Activated CD4-positive, alpha-beta T cell treated with anti-CD3 and anti-CD28 coated beads, Interleukin-2, amount 50 U/mL, for 16 hours (primary cell): Measurements from ENCODE around the gene ABCC1.
"Not testable (repeated sequence)": the region's sequence is repeated elsewhere in the genome, so short reads cannot be mapped to it uniquely, and the experiment has no call there.

Source experiments
- DNase-seq: peaks from one replicate; pipeline ENCODE4 v3.0.0-alpha.2; 2020

Gene ABCC1

DNA sequence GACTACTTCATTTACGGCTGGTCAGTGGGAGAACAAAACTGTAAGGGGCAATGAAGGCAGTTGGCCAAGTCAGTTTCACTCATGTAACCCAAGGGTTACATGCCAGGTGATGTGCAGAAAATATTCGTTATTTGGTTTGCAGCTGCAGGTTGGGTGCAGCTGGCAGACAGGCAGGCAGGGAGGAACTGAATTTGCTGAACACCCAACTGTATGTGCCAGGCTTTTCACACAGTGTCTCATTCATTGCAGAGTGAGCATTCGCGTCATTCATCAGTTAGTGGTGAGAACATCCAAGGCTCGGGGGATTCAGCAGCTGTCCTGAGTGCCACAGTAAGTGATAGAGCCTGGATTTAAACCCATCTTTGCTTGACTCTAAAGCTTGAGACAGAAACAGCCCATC, 214.2 kb downstream of the ABCC1 start:
- no peak for DNase-seq

DNA sequence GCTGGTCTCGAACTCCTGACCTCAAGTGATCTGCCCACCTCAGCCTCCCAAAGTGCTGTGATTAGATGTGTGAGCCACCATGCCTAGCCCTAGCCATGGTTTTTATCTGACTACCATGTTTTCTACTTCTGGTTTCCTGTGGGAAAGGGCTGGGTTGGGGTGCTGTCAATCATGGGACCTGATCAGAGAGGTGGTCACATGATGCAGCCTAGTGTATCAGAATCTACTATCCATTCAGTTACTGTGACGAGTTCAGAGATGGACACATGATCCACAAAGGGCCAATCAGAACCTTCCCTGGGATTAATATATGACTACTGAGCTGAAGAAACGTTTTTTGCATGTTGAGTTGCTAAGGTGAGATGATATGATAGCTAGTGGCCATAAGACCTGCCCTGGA, 214.8 kb downstream of the ABCC1 start:
- no peak for DNase-seq

DNA sequence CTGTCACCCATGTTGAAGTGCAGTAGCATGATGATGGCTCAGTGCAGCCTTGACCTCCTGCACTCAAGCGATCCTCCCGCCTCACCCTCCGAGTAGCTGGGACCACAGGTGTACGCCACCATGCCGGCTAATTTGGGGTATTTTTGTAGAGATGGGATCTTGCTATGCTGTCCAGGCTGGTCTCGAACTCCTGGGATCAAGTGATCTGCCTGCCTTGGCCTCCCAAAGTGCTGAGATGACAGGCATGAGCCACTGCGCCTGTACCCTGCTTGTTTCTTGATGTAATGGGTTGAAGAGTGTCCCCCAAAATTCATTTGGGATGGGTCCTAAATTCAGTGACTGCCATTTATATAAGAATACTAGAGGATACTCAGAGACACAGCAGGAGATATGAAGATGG, 216.7 kb downstream of the ABCC1 start:
- no peak for DNase-seq

DNA sequence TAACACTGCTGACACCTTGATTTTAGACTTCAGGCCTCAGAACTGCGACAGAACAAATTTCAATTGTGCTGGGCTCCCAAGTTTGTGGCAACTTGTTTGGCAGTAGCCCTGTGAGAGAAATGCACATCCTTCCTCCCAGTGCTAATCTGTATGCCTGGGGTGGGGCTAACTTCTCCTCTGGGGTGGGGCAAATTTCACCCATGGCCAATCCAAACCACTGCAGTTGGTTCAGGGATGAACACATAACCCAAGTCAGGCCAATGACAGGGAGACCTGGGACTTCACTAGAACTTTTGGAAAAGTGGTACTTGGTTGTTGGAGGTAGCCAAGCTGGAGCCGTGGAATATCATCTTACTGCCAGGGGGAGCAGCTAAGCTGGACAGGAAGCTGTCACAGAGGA, 217.5 kb downstream of the ABCC1 start:
- DNase-seq = no peak

DNA sequence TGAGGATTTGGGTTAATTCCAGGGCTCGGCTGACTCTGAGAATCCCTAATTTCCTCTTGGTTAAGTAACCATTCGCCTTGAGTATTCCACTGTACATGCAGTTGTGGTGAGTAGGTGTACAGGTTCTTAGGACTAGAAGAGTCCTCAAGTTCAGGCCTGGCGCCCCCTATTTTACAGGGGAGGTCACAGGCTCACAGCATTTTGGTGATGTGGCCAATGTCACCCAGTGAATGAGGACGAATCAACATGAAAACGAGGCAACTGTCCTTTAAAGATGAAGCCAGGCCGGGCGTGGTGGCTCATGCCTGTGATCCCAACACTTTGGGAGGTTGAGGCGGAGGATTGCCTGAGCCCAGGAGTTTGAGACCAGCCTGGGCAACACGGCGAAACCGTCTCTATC, 218.5 kb downstream of the ABCC1 start:
- no peak for DNase-seq

DNA sequence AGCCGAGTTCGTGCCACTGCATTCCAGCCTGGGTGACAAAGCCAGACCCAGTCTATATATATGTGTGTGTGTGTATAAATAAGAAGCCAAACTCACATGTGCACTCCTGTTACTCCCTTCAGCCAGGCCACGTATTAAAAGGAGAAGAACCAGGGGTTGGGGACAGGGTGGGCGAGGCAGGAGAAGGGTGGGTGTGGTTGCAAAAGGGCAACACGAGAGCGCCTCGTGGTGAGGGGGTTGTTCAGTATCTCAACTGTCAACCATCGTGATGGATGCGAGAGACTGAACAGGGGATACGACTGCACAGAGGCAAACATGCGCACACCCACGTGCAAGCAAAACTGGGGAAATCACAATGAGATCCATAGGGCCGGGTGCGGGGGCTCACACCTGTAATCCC, 219.0 kb downstream of the ABCC1 start:
- no peak for DNase-seq

DNA sequence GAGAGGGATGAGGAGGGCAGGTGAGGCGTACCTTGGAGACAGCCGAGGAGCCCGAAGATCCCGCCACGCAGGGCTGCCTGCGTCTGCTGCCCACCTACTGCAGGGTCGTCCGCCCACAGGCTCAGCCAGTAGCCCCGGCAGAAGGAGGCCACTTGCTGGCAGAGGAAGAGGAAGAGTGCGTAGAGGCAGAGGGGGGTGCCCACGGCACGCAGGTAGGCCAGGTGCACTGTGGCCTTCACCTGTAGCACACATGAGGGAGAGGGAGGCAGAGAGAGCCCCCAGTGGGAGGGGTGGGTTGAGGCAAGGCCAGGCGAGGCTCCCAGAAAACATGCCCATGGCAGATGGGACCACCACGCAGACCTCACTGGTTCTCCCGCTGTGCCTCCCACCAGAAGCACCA, 220.2 kb downstream of the ABCC1 start:
- no peak for DNase-seq

DNA sequence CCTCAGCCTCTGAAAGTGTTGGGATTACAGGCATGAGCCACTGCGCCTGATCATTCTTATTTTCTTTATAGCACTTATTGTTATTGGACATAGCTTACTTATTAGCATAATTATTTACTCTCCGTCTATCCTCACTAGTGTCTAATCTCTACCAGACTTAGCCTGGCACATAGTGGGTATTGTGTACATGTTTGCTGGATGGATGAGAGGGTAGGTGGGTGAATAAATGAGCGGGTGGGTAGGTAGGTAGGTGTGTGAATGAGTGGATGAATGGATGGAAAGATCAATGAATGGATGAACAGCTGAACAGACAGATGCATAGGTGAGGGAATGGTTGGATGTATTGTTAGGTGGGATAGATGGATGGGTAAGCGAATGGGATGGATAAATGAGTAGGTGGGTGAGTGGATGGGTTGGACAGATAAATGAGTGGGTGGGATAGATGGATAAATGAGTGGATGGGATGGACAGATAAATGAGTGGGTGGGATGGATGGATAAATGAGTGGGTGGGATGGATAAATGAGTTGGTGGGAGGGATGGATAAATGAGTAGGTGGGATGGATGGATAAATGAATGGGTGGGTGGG, 222.0 kb downstream of the ABCC1 start:
- no peak for DNase-seq

DNA sequence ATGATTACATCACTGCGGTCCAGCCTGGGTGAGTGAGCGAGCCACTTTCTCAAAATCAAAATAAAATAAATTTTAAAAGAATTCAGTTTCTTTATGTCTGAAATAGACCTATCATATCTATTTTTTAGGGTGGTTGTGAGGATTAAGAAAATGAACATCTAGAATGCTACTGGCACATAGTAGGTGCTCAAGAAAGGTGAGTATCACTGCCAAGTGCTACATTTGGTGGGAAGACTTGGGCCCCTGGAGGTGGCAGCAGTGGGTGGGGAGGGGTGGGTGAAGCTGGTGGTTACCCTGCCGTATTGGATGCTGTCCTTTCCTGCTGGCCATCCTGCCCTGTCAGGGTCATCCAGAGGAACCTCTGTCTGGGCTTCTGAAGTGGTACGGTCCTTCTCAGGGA, 223.6 kb downstream of the ABCC1 start:
- no peak for DNase-seq

DNA sequence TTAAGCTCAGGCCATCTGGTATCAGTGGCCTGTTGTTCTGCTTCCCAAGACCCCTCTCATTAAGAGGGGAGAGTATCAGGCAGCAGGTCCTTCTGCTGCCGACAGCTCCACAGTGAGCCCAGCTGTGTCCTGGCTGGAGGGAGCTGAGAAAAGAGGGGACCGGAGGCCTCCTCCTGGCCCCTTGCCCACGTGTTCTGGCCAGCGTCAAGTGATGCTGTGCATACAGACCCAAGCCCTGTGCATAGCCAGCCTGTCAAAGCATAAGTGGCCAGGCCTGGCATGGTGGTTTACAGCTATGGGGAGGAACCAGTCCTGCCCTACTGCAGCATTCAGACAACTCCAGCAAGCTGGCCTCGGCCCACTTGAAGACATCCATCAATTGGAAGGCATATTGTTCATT, 225.9 kb downstream of the ABCC1 start:
- no peak for DNase-seq

DNA sequence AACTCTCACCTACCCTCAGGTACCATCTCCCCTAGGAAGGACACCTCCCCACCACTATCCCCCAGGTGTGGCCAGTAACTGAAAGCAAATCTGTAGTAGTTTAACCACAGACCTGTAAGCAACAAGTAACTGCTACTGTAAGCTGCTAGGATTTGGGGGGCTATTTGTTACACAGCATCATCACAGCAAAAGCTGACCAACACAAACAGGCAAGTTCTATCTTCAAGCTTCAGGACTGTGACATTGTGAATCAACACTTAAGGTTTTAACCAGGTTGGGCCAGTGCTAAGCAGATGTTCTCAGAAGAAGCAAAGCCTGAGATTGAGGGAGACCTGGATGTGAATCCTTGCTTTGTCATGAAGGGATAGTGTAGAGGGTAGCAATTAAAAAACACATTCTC, 226.9 kb downstream of the ABCC1 start:
- DNase-seq = no peak

DNA sequence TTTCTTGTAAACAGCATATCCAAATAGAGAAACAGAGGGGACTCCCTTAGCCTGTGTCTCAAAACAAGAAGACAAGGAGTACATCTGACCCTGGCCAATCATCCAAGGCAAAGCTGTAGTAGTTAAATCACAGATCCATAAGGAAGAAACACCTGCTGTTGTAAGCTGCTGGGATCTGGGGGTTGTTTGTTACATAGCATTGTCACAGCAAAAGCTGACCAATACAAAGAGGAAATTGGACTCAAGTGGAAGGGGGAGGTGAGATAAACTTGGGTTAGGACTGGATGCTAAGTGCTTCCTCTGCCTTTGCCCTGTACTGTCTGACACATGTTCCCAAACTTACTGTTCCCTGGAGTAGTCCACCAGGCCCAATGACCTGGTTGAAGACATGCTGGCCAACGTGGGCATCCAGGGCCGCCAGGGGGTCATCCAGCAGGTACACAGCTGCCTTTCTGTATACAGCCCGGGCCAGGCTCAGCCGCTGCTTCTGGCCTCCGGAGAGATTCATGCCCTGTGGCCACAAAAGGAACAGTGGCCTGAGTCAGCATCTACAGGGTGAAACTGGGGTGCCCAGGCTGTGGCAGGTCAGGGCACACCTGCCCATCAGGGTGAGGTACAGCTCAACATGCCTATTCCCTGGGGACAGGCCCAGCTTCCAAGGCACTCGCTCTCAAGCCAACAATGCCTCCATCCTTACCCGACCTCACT, 229.2 kb downstream of the ABCC1 start:
- DNase-seq = no peak

DNA sequence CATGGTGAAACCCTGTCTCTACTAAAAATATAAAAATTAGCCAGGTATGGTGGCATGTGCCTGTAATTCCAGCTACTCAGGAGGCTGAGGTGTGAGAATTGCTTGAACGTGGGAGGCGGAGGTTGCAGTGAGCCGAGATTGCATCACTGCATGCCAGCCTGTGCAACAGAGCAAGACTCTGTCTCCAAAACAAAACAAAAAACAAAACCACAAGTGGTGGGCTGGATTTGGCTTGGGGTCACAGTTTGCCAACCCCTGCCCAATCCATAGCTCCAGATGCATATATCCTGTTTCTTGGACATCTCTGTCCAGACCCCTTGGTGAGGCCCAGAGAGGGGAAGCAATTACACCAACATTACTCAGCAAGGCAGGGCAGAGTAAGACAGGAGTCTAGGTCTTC, 232.3 kb downstream of the ABCC1 start:
- DNase-seq = not testable (repeated sequence)

DNA sequence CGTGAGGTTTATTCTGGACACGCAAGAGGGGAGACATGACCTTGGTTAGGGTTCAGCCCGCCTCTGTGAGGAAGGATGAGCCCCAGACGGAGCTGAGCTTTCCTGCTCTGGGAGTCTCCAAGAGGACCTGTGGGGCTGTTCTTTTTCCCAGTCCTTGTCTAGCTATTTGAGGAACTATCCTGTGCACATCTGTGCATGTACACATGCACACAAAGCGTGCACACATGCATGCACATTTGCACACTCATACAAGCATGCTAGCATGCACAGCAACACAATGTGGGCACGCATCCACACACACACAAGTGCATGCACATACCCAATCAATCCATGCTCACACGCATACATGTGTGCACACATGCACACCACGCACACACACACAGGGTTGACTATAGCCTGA, 233.5 kb downstream of the ABCC1 start:
- no peak for DNase-seq

DNA sequence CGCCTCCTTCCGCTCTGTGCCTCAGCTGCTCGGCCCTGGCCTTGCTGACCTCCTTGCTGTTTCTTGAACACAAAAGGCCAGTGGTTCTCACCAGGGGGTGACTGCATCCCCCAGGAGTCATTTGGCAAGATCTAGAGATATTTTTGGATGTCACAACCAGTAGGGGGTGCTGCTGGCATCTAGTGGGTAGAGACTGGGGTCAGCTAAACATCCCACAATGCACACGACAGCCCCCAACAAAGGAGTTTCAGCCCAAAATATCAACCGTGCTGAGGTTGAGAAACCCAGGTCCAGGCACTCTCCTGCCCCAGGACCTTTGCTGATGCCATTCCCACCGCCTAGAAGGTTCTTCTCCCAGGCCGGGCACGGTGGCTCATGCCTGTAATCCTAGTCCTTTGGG, 234.1 kb downstream of the ABCC1 start:
- DNase-seq = no peak

DNA sequence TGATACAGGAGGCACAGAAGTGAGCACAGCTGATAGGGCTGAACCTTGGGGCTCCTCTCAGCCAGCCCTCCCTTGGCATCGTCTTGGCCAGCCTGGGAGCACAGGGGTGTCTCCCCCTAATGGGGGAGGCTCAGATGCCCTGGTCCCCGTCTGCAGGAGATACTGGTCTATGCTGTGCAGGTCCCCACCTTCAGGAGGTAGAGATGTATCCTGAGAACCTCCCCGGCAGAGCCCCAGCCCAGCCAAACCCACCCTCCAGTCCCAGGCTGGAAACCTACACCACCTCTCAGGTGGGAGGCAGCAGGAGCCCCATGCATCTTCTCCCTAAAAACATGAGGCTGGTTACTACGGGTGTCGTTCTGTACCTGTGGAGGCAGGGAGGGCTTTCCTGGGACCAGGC, 235.2 kb downstream of the ABCC1 start:
- DNase-seq = no peak

DNA sequence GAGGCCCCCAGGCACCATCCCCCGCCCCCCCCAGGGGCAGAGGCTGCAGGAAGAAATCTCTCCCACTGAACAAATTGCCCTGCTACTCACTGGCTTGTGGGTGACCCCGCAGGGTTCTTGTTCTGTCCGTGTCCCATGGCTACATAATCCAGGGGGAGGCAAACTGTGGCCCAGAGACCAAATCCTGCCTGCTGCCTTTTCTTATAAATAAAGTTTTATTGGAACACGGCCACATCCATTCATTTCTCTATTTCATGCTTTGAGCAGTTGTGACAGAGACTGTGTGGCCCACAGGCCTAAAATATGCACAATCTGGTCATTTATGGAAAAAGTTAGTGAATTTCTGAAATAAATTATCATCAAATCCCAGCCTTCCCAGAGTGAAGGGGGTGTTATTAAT, 235.7 kb downstream of the ABCC1 start:
- DNase-seq = no peak

DNA sequence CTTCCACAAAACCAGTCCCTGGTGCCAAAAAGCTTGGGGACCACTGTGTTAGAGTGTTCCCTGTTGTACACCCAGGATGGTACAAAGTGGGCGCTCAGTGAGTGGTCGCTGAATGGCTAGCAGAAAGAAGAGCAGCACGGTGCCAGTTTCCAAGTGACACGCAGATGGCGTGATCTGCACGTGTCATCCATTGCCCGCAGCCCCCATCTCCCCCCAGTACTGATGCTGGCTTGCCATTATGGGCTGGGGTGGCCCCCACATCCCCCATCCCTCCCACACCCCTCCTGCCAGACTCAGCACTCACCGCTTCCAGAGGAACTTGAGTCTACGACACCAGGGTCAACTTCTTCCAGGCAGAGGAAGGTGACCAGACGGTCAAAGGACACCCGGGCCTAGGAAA, 237.4 kb downstream of the ABCC1 start:
- no peak for DNase-seq

DNA sequence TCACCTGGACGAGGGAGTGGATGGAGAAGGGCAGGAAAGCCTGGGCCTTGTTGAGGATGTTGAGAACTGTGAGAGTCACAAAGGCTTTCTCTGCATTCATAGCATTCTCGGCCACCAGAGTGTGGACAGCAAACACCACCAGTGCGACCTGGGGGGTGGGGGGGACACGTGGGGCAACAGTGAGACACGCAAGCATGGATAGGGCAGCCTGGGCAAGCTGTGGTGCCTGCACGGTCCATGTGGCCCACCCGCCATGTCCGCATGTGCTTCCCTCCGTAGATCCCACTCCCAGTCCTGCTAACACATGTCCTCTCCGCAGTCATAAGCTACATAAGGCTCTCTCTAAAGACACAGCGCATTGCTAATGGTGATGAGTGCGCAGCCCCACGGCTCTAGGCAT, 239.4 kb downstream of the ABCC1 start:
- no peak for DNase-seq

DNA sequence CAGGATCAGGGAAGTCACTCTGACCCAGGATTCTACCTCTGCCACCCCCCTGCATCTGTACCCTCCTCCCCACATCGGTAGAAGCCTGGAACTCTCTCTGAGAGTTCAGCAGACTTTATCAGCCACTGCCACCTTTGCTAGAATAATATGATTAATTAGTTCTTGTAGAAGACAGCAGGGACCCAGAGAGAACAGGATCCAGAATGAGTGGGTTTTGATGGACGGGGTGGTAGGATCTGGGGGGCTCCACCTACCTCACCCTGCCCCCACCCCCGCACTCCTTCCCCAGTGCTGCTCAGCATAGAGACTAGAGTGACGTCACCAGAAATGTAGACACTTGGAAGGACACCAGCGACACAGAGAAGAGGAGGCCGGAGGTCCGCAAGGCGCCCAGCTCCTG, 240.4 kb downstream of the ABCC1 start:
- DNase-seq = no peak

DNA sequence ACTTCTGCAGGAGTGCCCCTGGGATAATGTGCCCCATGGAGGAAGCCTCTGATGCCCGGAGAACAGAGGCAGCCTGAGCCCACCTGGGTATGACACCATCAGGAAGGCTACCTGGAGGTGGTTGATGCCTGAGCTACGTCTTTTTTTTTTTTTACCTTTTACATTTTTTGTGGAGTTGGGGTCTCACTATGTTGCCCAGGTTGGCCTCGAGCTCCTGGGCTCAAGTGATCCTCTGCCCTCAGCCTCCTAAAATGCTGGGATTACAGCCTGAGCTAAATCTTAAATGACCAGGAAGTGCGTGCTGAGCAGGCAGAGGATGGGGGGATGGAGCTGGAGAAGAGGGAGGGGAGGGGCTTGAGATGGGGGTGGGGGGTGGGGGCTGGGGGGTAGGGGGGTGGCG, 241.1 kb downstream of the ABCC1 start:
- no peak for DNase-seq

DNA sequence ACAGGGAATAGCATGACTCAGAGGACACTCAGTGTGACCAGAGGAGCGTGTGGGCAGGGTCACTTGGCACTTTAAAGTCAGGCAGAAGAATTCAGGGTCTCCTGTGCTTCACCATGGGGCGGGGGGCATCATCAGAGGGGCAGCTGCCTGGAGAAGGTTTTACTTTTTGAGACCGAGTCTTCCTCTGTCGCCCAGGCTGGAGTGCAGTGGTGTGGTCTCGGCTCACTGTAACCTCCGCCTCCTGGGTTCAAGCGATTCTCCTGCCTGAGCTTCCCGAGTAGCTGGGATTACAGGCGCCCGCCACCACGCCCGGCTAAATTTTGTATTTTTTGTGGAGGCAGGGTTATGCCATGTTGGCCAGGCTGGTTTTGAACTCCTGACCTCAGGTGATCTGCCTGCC, 241.6 kb downstream of the ABCC1 start:
- not testable (repeated sequence) for DNase-seq

DNA sequence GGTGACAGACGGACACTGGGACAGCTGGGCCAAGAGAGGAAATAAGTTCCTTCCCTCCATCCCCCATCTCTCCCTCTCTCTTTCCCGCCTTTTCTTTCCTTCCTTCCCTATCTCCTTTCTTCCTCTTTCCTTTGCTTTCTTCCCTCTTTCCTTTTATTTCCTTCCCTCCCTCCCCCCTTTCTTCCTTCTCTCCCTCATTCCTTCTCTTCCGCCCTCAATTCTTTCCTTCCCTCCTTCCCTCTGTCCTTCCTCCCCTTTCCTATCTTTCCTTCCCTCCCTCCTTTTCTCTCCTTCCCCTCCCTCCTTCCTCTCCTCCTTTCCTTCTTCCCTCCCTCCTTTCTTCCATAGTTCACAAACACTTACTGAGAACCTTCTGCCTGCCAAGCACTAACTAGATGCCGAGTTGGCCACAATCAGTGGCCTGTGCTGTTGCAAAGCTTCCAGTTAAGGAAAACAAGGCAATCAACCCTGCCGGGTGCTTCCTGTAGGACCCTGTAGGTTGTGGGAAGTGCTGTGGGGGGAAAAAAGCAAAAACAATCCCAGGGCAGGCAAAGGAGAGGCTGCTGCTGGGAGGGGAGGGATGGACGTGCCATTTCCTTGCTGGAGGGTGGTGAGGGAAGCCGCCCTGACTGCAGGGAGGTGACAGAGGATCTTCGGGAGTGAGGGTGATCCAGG, 242.2 kb downstream of the ABCC1 start:
- DNase-seq = no peak
